Activated naive CD4-positive, alpha-beta T cell treated with anti-CD3 and anti-CD28 coated beads, Interleukin-2, amount 50 U/mL, for 24 hours (primary cell): Measurements from ENCODE around the gene IL20.

Experiments used
- H3K27ac Mint-ChIP-seq: one replicate; pipeline ENCODE4 v1.8.0; 2021; ENCODE audit warnings: mild to moderate bottlenecking, mixed read lengths
- H3K27me3 Mint-ChIP-seq: one replicate; pipeline ENCODE4 v1.8.0; 2021; ENCODE audit warnings: mixed read lengths
- H3K36me3 Mint-ChIP-seq: one replicate; pipeline ENCODE4 v1.8.0; 2021; ENCODE audit warnings: mixed read lengths
- H3K4me1 Mint-ChIP-seq: one replicate; pipeline ENCODE4 v1.8.0; 2021; ENCODE audit warnings: mixed read lengths
- H3K4me3 Mint-ChIP-seq: one replicate; pipeline ENCODE4 v1.8.0; 2021; ENCODE audit warnings: mild to moderate bottlenecking, mixed read lengths
- H3K9me3 Mint-ChIP-seq: one replicate; pipeline ENCODE4 v1.8.0; 2021; ENCODE audit warnings: mixed read lengths

The IL20 gene

GRCh38 chr1:206900149-206900548, 34.7 kb downstream of the IL20 start:
- H3K4me1 Mint-ChIP-seq, result peaks cover 88% of the 10 kb centered on the region
- H3K36me3 Mint-ChIP-seq, result peaks cover 22% of the 10 kb centered on the region
- H3K27ac Mint-ChIP-seq, result peak overlapping the region; percentile 82
- no peak overlapping the region for H3K4me3 Mint-ChIP-seq
- no peaks in the 10 kb centered on the region for H3K27me3 Mint-ChIP-seq
- H3K9me3 Mint-ChIP-seq, result no peaks in the 10 kb centered on the region

- H3K36me3 Mint-ChIP-seq, result peaks cover 29% of the 10 kb centered on the region
- peaks cover 91% of the 10 kb centered on the region for H3K4me1 Mint-ChIP-seq
- H3K9me3 Mint-ChIP-seq, result no peaks in the 10 kb centered on the region
- H3K4me3 Mint-ChIP-seq, result no peak overlapping the region
- H3K27ac Mint-ChIP-seq, result no peak overlapping the region
- H3K27me3 Mint-ChIP-seq, result no peaks in the 10 kb centered on the region
These were observed 36.5 kb downstream of the IL20 start for GRCh38 chr1:206901944-206902343.

GRCh38 chr1:206902702-206903101, 37.3 kb downstream of the IL20 start:
- Mint-ChIP-seq H3K27ac (peak overlapping the region; percentile 53), H3K9me3 (no peaks in the 10 kb centered on the region), H3K36me3 (peaks cover 29% of the 10 kb centered on the region), H3K4me1 (peaks cover 91% of the 10 kb centered on the region), H3K27me3 (no peaks in the 10 kb centered on the region), H3K4me3 (no peak overlapping the region)

GRCh38 chr1:206903687-206904086, 38.3 kb downstream of the IL20 start:
- Mint-ChIP-seq H3K27ac (peak overlapping the region; percentile 49), H3K9me3 (no peaks in the 10 kb centered on the region), H3K36me3 (peaks cover 33% of the 10 kb centered on the region), H3K27me3 (no peaks in the 10 kb centered on the region), H3K4me1 (peaks cover 93% of the 10 kb centered on the region), H3K4me3 (no peak overlapping the region)

GRCh38 chr1:206904423-206905142, 39.2 kb downstream of the IL20 start:
- Mint-ChIP-seq H3K36me3 (peaks cover 35% of the 10 kb centered on the region), H3K9me3 (no peaks in the 10 kb centered on the region), H3K4me3 (peak overlapping the region; percentile 73), H3K27me3 (no peaks in the 10 kb centered on the region), H3K4me1 (peaks cover 92% of the 10 kb centered on the region), H3K27ac (peak overlapping the region; percentile 96)

GRCh38 chr1:206905295-206906164, 40.1 kb downstream of the IL20 start:
- peaks cover 90% of the 10 kb centered on the region for H3K4me1 Mint-ChIP-seq
- H3K4me3 Mint-ChIP-seq, result peak overlapping the region; percentile 73
- peaks cover 35% of the 10 kb centered on the region for H3K36me3 Mint-ChIP-seq
- H3K9me3 Mint-ChIP-seq, result no peaks in the 10 kb centered on the region
- no peaks in the 10 kb centered on the region for H3K27me3 Mint-ChIP-seq
- peak overlapping the region; percentile 96 for H3K27ac Mint-ChIP-seq

GRCh38 chr1:206907304-206907991, 42.0 kb downstream of the IL20 start:
- Mint-ChIP-seq H3K4me3 (no peak overlapping the region), H3K27ac (peak overlapping the region; percentile 75), H3K36me3 (peaks cover 36% of the 10 kb centered on the region)

GRCh38 chr1:206908038-206908437, 42.6 kb downstream of the IL20 start:
- Mint-ChIP-seq H3K4me3 (peak overlapping the region; percentile 55), H3K9me3 (no peaks in the 10 kb centered on the region), H3K4me1 (peaks cover 91% of the 10 kb centered on the region), H3K36me3 (peaks cover 34% of the 10 kb centered on the region), H3K27me3 (no peaks in the 10 kb centered on the region), H3K27ac (peak overlapping the region; percentile 75)

More at GRCh38 chr1:206907304-206907991, 42.0 kb downstream of the IL20 start:
- Mint-ChIP-seq H3K4me1 (peaks cover 91% of the 10 kb centered on the region), H3K9me3 (no peaks in the 10 kb centered on the region), H3K27me3 (no peaks in the 10 kb centered on the region)

GRCh38 chr1:206909161-206909882, 43.9 kb downstream of the IL20 start:
- peak overlapping the region; percentile 91 for H3K27ac Mint-ChIP-seq
- peak overlapping the region; percentile 66 for H3K4me3 Mint-ChIP-seq
- H3K36me3 Mint-ChIP-seq, result peaks cover 23% of the 10 kb centered on the region
- H3K27me3 Mint-ChIP-seq, result no peaks in the 10 kb centered on the region
- H3K9me3 Mint-ChIP-seq, result no peaks in the 10 kb centered on the region
- H3K4me1 Mint-ChIP-seq, result peaks cover 91% of the 10 kb centered on the region

- H3K27me3 Mint-ChIP-seq, result no peaks in the 10 kb centered on the region
- H3K27ac Mint-ChIP-seq, result peak overlapping the region; percentile 38
- H3K4me3 Mint-ChIP-seq, result peak overlapping the region; percentile 49
- H3K4me1 Mint-ChIP-seq, result peaks cover 91% of the 10 kb centered on the region
- H3K9me3 Mint-ChIP-seq, result no peaks in the 10 kb centered on the region
- peaks cover 19% of the 10 kb centered on the region for H3K36me3 Mint-ChIP-seq
These were observed 44.5 kb downstream of the IL20 start for GRCh38 chr1:206909883-206910318.

GRCh38 chr1:206911064-206911663, 45.7 kb downstream of the IL20 start:
- H3K27ac Mint-ChIP-seq, result peak overlapping the region; percentile 49
- no peak overlapping the region for H3K4me3 Mint-ChIP-seq

GRCh38 chr1:206912445-206913095, 47.1 kb downstream of the IL20 start:
- peaks cover 91% of the 10 kb centered on the region for H3K4me1 Mint-ChIP-seq
- peaks cover 15% of the 10 kb centered on the region for H3K36me3 Mint-ChIP-seq
- H3K9me3 Mint-ChIP-seq, result no peaks in the 10 kb centered on the region
- peak overlapping the region; percentile 11 for H3K4me3 Mint-ChIP-seq
- H3K27ac Mint-ChIP-seq, result peak overlapping the region; percentile 91
- H3K27me3 Mint-ChIP-seq, result no peaks in the 10 kb centered on the region

More at GRCh38 chr1:206911064-206911663, 45.7 kb downstream of the IL20 start:
- no peaks in the 10 kb centered on the region for H3K27me3 Mint-ChIP-seq
- H3K4me1 Mint-ChIP-seq, result peaks cover 91% of the 10 kb centered on the region
- no peaks in the 10 kb centered on the region for H3K9me3 Mint-ChIP-seq
- H3K36me3 Mint-ChIP-seq, result peaks cover 12% of the 10 kb centered on the region

- Mint-ChIP-seq H3K27ac (peak overlapping the region; percentile 96), H3K27me3 (no peaks in the 10 kb centered on the region), H3K4me1 (peaks cover 87% of the 10 kb centered on the region), H3K9me3 (no peaks in the 10 kb centered on the region), H3K36me3 (peaks cover 12% of the 10 kb centered on the region), H3K4me3 (peak overlapping the region; percentile 60)
These were observed 48.5 kb downstream of the IL20 start for GRCh38 chr1:206913766-206914537.
